Calu3 (cell line): ENCODE results near the gene PCDHGA12. TPM values are rescaled to one million over a fixed set of nuclear protein-coding genes. Genes with fewer than 3 reads are reported as not detected.

Experiments
- BruUV-seq: library from RNA; stranded (reverse); fragments of 400-500 nt; replicated peaks from 2 replicates; lab custom pipeline; 2021; lab: Mats Ljungman, UMichigan
- CTCF ChIA-PET: fragments of 300-600 bp; sonication (Branson Sonifier 250); formaldehyde crosslinking; loops from one replicate; lab custom pipeline; 2022; ENCODE audit warnings: antibody characterized with exemption; lab: Charles Lee
- DNase-seq: peaks from one replicate; pipeline ENCODE4 v3.0.0; 2022
- H3K27ac Mint-ChIP-seq: one replicate; pipeline ENCODE4 v1.8.0; 2022; ENCODE audit warnings: mixed read lengths; ENCODE audit not compliant: unreplicated experiment
- H3K27me3 Mint-ChIP-seq: one replicate; pipeline ENCODE4 v1.8.0; 2022; ENCODE audit warnings: mixed read lengths; ENCODE audit not compliant: unreplicated experiment
- H3K36me3 Mint-ChIP-seq: one replicate; pipeline ENCODE4 v1.8.0; 2022; ENCODE audit warnings: mild to moderate bottlenecking, moderate library complexity, mixed read lengths; ENCODE audit not compliant: insufficient read depth, unreplicated experiment
- H3K4me1 Mint-ChIP-seq: one replicate; pipeline ENCODE4 v1.8.0; 2022; ENCODE audit warnings: mild to moderate bottlenecking, low read depth, mixed read lengths; ENCODE audit not compliant: unreplicated experiment
- H3K4me3 Mint-ChIP-seq: one replicate; pipeline ENCODE4 v1.8.0; 2022; ENCODE audit warnings: mild to moderate bottlenecking, low read depth, moderate library complexity, mixed read lengths; ENCODE audit not compliant: unreplicated experiment
- H3K9me3 Mint-ChIP-seq: one replicate; pipeline ENCODE4 v1.8.0; 2022; ENCODE audit warnings: low read depth, mixed read lengths; ENCODE audit not compliant: unreplicated experiment
- intact Hi-C: fragments of 100-400 bp; cut with micrococcal nuclease; formaldehyde crosslinking; loops from one replicate; pipeline ENCODE4 v1.10.0; 2022; ENCODE audit not compliant: unreplicated experiment
- total RNA-seq: library from RNA; stranded (reverse); gene quantifications from 2 replicates; pipeline ENCODE4 v1.2.3, GENCODE V29; 2022
- TF ChIP-seq, protein P1 (sequence below): fragments of 200-600 bp; IDR thresholded peaks from one replicate; pipeline ENCODE4 v1.8.0; 2022; ENCODE audit warnings: antibody characterized with exemption; ENCODE audit not compliant: unreplicated experiment

Gene PCDHGA12
- total RNA-seq, 1 experiment from 2014 or later = 2.9 TPM

DNA sequence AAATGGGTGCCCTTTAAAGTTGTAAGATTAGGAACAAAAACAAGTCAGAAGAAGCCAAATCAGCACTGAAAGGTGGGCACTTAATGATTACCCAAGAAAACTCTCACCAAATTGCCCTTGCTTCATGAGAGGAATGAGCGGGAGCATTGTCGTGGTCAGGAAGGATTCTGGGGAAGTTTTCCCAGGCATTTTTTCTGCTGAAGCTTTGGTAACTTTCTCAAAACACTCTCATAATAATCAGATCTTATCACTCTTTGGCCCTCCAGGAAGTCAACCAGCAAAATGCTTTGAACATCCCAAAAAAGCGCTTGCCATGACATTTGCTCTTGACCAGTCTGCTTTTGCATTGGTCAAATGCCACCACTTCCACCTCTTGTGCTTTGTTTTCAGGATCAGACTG is 35.0 kb downstream of the PCDHGA12 start:
- TF ChIP-seq, protein P1, sequence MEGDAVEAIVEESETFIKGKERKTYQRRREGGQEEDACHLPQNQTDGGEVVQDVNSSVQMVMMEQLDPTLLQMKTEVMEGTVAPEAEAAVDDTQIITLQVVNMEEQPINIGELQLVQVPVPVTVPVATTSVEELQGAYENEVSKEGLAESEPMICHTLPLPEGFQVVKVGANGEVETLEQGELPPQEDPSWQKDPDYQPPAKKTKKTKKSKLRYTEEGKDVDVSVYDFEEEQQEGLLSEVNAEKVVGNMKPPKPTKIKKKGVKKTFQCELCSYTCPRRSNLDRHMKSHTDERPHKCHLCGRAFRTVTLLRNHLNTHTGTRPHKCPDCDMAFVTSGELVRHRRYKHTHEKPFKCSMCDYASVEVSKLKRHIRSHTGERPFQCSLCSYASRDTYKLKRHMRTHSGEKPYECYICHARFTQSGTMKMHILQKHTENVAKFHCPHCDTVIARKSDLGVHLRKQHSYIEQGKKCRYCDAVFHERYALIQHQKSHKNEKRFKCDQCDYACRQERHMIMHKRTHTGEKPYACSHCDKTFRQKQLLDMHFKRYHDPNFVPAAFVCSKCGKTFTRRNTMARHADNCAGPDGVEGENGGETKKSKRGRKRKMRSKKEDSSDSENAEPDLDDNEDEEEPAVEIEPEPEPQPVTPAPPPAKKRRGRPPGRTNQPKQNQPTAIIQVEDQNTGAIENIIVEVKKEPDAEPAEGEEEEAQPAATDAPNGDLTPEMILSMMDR = no peak
- Mint-ChIP-seq H3K9me3 (no peaks in the 10 kb centered on the region), H3K4me1 (no peaks in the 10 kb centered on the region), H3K27me3 (no peaks in the 10 kb centered on the region), H3K27ac (no peak overlapping the region), H3K4me3 (no peak overlapping the region), H3K36me3 (peaks cover 4% of the 10 kb centered on the region)
- intact Hi-C loops = no loop called here
- CTCF ChIA-PET = no interaction called here
- no peak for DNase-seq
- BruUV-seq = no TSS peak

DNA sequence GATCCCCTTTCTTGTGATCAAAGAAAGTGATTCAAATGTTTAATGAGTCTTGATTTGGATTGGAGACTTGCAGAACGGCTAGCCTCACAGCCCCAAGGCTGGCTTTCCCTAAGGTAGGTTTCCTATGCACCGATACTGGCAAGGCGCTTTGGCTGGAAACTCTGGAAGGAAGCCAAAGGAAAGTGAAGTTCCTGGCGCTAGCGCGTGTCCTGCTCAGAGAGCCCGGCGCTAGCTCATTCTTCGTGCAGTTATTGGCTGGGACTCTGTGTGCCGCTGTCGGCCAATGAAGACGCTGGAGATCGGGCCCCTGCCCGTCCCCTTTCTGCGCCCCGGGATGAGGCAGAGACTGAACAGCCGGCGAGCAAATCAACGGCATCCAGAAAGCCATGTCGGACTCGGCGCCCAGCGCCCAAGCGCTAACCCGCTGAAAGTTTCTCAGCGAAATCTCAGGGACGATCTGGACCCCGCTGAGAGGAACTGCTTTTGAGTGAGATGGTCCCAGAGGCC is 45.4 kb downstream of the PCDHGA12 start, which contains the start of gene PCDHGC3:
PCDHGC3 (plus strand) TSS at position 342 of the 507 bp plus-strand sequence; CDS start at position 493, 151 bp downstream.
- Mint-ChIP-seq H3K9me3 (no peaks in the 10 kb centered on the region), H3K27ac (peak within 1 kb of the TSS; percentile 80), H3K36me3 (peaks cover 28% of the 10 kb centered on the region), H3K4me3 (peak within 1 kb of the TSS; percentile 91), H3K4me1 (peaks cover 10% of the 10 kb centered on the region), H3K27me3 (no peaks in the 10 kb centered on the region)
- peak; percentile 95 for DNase-seq
- no TSS peak for BruUV-seq
- TF ChIP-seq, protein P1 = no peak
- CTCF ChIA-PET = interaction anchor here (0.5 to 2.2 kb wide), 20 partner anchors 10 to 690 kb away, joined by 3 to 27 read pairs (median 4); partner anchors contain the start of genes PCDHA1, PCDHB14, PCDHGA9 and PCDHGB3
- intact Hi-C loops = loop anchor here (1.0 to 5.0 kb wide), 4 partner anchors 18 to 82 kb away; partner anchors contain the start of gene PCDHGA9

DNA sequence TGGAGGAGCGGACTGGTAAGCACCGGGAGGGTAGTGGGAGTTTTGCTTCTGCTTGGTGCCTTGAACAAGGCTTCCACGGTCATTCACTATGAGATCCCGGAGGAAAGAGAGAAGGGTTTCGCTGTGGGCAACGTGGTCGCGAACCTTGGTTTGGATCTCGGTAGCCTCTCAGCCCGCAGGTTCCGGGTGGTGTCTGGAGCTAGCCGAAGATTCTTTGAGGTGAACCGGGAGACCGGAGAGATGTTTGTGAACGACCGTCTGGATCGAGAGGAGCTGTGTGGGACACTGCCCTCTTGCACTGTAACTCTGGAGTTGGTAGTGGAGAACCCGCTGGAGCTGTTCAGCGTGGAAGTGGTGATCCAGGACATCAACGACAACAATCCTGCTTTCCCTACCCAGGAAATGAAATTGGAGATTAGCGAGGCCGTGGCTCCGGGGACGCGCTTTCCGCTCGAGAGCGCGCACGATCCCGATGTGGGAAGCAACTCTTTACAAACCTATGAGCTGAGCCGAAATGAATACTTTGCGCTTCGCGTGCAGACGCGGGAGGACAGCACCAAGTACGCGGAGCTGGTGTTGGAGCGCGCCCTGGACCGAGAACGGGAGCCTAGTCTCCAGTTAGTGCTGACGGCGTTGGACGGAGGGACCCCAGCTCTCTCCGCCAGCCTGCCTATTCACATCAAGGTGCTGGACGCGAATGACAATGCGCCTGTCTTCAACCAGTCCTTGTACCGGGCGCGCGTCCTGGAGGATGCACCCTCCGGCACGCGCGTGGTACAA is 46.0 kb downstream of the PCDHGA12 start:
- intact Hi-C loops = loop anchor here (5.0 kb wide), 2 partner anchors 74 to 81 kb away; partner anchors contain the start of gene PCDHGA9
- Mint-ChIP-seq H3K36me3 (peaks cover 28% of the 10 kb centered on the region), H3K4me1 (peaks cover 10% of the 10 kb centered on the region), H3K9me3 (no peaks in the 10 kb centered on the region), H3K27ac (peak overlapping the region; percentile 80), H3K4me3 (peak overlapping the region; percentile 91), H3K27me3 (no peaks in the 10 kb centered on the region)
- TF ChIP-seq, protein P1 = no peak
- peak; percentile 55 for DNase-seq
- CTCF ChIA-PET = interaction anchor here (0.5 to 2.2 kb wide), 11 partner anchors 21 to 690 kb away, joined by 3 to 27 read pairs (median 5); partner anchors contain the start of genes PCDHA1, PCDHB14, PCDHGA9 and PCDHGB7
- TSS peak; percentile 76 for BruUV-seq

DNA sequence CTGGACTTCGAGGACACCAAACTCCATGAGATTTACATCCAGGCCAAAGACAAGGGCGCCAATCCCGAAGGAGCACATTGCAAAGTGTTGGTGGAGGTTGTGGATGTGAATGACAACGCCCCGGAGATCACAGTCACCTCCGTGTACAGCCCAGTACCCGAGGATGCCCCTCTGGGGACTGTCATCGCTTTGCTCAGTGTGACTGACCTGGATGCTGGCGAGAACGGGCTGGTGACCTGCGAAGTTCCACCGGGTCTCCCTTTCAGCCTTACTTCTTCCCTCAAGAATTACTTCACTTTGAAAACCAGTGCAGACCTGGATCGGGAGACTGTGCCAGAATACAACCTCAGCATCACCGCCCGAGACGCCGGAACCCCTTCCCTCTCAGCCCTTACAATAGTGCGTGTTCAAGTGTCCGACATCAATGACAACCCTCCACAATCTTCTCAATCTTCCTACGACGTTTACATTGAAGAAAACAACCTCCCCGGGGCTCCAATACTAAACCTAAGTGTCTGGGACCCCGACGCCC is 46.8 kb downstream of the PCDHGA12 start:
- H3K36me3 Mint-ChIP-seq = peaks cover 28% of the 10 kb centered on the region
- H3K9me3 Mint-ChIP-seq = no peaks in the 10 kb centered on the region
- CTCF ChIA-PET = interaction anchor here (0.8 to 2.2 kb wide), 5 partner anchors 44 to 254 kb away, joined by 4 to 27 read pairs (median 10); partner anchors contain the start of genes PCDHB14 and PCDHGA9
- DNase-seq = no peak
- peak overlapping the region; percentile 40 for H3K27ac Mint-ChIP-seq
- H3K4me3 Mint-ChIP-seq = peak overlapping the region; percentile 91
- intact Hi-C loops = loop anchor here (5.0 kb wide), 2 partner anchors 75 to 80 kb away; partner anchors contain the start of gene PCDHGA9
- H3K27me3 Mint-ChIP-seq = no peaks in the 10 kb centered on the region
- TF ChIP-seq, protein P1 = no peak
- BruUV-seq = no TSS peak
- peaks cover 10% of the 10 kb centered on the region for H3K4me1 Mint-ChIP-seq
